HG03175 (cell line): ENCODE results near the gene WDR7.

Experiments
- ATAC-seq: cut with Tn5 transposase; IDR thresholded peaks from one replicate; pipeline ENCODE4 v1.9.1; 2021; ENCODE audit warnings: mild to moderate bottlenecking, moderate library complexity; ENCODE audit not compliant: unreplicated experiment

The WDR7 gene

DNA sequence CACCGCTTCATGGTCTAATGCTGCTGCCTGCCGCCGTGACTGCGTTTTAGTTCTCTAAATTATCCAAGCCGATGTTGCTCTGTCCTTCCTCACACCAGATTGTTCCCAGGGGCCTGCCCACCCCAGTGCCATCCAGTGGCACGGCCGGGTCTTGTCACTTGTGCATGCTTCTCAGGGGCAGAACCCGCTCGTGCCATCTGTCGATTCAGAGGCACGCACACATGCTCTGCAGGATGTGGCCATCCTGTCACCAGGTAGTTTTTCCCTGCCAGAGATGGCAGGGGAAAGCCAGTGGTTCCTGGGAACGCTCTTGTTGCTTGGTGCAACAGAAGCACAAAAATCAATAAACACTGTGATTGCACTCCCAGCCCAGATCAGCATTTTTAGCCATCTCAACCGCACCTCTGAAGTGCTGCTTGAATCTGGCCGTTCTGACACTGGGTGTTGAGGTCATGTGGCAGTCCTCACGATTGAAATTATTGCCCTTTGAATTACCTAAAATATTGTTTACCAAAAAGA lies 376.1 kb downstream of the WDR7 start:
- ATAC-seq: no peak

DNA sequence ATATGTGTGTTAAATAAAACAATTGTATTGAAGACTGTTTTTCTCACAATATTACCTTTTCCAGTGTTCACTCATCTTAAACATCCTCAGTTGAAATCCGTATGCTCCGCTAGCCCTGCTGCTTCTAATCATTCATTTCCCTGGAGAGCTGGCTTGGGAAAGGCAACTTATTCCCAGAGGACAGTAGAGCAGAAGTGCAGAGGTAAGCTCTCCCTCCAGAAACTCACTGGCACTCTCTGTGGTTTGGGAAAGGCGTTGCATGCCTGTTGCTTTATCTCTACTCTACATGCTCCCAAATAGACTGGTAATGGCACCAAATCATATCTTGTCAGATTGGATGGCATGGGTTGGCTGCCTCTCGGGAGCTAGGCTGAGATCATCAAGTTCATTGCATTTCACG lies 378.6 kb downstream of the WDR7 start:
- ATAC-seq: no peak

DNA sequence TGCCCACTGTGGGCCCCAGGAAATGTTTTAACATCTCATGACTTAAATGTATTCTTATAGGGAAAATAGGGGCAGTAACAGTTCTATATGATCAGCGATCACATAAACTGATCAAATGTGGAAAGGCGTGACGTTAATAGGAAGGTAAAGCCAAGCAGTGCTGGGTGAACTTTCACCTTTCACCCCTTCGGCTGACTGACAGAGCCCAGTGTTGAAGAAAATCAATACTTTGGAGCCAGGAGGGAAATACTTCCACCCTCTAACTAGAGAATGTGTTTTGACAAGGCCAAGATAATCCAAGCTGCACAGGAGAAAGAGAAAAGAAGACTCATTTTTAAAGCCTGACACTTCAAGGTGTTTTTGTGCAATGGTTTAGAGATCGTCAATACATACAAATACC lies 379.3 kb downstream of the WDR7 start:
- no peak for ATAC-seq

DNA sequence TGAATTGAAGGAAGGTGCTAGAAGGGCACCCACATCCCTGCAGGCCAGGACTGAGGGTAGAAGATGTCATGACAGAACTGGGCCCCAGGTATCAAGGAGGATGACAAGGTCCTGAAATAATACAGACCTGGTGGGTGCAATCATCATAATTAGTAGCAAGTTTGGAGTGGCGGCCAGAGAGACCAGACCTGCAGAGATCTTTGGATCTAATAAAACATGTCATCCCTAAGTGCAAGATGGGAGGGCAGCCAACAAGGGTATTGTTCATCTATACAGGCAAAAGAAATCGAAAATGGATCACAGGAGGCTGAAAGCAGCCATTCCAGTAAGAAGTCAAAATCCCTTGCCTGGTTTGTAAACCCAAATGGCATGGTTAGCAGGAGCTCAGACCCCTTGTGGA lies 384.4 kb downstream of the WDR7 start:
- no peak for ATAC-seq

DNA sequence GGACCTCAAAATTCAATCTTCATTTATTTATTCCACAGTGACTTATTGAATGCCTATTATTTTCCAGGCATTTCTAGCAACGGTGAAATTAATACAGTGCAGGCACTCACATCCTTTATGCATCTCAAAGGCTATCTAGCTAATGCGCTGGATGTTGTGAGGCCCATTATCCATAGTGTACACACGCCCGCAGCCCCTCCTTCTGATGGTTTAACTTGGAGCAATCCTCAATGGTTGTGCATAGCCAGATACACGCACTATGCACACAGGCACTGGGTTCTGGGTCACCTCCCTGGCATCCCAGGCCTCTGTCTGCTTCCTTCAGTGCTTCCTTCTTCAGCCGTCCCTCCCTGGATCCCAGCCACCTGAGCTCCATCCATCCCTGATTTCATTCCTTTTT lies 387.2 kb downstream of the WDR7 start:
- no peak for ATAC-seq

DNA sequence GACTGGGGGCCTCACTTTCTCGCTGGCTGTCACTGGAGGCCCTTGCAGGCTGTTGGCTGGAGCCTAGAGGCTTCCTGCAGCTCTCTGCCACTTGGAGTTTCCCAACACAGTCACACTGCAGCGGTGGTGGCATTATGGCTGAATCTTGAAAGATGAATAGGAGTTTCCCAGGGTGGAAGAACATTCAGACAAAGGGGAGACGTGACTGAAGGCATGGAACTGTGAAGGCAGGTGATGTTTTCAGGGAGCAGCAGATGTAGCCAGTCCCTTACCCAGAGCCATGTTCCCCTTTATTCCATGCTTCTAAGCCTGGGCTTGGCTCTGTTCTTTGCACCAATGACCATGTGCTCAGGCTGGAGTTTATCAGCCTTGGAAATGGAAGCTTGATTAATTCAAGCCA lies 389.0 kb downstream of the WDR7 start:
- ATAC-seq: no peak

DNA sequence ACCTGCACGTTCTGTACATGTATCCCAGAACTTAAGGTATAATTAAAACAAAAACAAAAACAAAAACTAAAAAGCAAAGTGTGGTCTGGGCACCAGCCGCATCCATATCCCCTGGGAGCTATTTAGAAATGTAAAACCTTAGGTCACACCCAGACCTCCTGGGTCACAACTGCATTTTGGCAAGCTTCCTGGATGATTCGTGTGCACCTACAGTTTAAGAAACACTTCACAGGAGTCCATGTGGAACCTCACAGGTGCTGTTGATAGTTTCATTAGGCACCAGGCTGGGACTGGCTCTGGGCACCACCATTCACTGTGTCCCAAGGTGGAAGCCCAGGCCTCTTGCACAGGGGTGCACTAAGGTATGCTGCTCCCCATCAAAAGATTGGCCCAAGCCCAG lies 392.1 kb downstream of the WDR7 start:
- ATAC-seq: no peak

DNA sequence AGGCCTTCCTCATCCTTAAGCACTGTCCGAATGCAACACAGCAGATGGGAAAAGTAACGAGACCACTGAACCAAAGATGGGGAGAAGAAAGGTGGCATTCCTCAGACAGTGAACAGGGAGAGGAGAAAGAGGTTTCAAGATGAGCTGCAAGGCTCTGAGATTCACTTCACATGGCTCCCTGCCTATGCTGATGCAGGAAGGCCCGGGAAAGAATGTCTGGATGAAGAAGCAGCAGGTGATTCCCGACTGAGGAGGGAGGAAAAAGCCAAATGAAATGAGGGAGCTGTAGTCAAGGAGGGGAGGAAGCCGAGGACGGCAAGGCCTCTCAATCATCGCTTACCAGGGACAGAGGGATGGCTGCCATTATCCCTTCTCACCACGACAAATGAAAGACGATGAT lies 397.2 kb downstream of the WDR7 start:
- no peak for ATAC-seq

DNA sequence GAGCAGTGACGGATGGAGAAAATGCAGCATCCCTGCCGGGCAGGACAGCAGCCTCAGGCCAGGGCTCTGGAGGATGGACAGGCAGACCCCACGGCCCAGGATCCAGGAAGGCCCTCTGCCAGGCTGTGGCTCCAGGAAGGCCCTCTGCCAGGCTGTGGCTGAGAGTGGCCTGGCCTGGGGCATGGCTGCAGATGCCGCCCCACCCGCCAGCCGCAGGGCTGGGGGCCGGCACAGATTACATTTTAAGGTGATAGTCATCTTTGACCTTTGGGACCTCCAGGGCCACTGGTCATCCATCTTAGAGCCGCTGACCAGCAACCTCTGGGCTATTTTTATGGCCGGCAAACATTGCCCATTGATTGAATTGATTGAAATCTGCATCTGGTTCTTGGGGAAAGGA lies 397.7 kb downstream of the WDR7 start:
- no peak for ATAC-seq

DNA sequence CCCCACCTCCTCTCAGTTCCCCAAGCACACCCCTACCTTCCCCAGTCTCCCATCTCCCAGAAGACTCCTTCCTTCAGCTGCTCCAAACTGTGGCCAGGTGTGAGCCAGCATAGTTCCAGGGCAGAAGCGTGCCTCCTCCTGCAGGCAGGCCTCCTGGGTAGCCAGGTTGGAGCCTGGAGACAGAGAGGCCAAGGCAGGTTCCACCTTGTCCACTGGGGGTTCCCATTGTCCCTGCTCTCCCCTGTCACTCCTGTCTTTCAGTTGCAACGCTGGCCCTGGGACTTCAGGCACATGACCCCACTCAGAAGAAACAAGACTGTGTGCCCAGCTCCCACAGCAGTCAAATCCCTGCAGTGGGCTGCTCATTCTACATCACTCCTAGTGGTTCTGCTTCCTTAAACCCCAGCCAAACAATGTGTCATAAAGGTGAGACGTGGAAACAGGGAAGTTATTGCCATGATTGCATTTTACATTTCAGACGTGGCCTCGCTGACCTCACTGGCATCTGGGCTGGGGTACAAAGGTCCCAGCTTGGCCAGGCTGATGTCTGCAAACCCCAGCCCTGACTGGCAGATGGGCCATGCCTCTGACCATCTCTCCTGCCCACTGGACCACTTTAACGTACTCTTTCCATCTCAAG lies 399.3 kb downstream of the WDR7 start:
- ATAC-seq: no peak

DNA sequence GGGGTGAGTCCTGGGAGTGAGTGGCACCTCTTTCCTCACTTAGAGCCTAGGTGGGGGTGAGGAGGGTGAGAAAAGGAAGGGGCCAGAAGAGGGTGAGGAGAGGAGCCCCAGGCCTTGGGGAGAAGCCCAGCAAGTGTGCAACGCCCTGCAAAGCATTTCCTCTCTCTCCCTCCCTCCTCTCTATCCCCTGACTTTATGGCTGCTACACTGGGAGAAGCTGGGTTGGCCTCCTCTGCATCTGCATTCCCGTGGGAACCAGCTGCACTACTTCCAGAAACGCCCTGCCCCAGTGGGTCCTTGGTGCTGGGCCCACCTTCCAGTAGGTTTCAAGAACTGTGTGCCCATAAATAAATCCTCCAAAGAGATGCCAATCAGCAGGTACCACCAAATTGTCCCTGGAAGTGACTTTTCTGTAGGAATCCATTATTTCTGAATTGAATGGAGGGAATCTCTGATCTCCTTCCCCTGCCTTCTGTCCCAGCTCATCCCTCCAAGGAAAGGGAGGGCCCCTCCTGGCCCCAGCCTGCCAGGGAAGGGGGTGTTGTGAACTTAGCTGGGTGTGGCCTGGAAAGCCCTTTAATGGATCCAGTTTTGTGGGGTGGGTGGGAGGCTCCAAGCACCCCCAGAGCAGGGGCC lies 400.0 kb downstream of the WDR7 start:
- no peak for ATAC-seq

DNA sequence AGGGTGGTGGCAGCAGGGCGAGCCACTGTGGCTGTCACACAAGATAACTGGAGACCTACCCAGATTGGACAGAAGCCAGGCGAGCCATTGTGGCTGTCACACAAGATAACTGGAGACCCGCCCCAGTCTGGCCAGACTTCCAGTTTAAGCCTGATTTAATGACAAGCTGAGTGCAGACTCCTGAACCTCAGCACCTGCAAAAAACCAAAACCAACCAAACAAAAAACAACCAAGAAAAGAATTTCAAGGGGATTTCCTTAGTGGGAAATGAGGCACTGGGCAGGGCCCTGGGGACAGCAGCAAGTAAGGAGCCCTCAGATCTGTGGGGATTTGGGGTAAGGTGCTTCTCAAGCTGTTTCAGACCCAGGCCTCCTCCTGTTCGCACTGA lies 400.5 kb downstream of the WDR7 start:
- no peak for ATAC-seq

DNA sequence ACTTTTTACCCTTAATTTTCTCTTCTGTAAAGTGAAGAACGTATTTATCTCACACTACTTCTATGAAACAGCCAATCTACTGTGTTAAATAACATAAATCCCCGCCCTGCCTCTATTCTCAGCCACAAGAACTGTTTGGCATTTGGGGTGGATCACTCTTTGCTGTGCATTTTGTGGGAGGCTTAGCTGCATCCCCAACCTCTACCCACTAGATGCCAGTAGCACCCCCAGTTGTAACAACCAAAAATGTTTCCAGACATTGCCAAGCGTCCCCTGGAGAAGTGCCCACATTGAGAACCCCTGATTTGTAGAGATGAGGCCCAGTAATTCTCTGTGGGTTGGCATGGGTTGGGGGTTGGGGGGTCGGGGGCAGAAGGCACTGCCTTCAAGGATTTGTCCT lies 401.0 kb downstream of the WDR7 start:
- no peak for ATAC-seq

DNA sequence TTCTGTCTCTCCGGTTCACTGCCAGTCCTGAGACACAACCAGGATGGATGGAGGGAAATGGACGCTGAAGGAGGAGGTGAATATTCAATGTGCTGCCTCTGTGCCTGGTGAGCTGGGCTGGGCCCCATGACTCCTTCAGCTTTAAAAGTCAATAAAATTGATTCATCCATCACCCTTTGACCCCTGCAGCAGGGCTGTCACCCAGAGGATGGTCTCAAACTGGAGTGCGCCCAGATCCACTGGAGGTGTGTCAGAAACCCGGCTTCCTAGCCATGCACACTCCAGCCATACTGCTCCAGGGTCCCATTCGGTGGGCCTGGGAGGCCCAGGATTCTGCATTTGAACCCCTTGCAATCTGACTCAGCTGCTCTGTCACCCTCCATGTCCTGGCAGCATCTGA lies 401.6 kb downstream of the WDR7 start:
- ATAC-seq: no peak

DNA sequence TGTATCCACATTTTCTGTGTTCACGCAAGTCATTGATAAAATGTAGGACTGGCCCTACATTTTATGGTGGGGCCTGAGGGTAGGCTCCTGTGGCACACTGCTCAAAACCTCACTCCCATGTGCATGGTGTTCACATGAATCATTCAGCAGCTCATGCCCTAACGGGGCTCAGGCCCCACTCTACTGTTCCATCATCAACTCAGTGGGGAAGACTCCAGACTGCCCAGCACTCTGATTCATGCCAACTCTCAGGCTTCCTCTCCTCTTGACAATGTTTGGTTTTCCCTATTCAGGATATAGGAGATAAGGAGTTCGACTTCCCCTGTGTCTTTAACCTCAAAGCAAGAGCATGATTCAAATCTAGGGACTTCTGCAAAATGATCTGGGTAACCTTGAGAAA lies 403.7 kb downstream of the WDR7 start:
- ATAC-seq: no peak

DNA sequence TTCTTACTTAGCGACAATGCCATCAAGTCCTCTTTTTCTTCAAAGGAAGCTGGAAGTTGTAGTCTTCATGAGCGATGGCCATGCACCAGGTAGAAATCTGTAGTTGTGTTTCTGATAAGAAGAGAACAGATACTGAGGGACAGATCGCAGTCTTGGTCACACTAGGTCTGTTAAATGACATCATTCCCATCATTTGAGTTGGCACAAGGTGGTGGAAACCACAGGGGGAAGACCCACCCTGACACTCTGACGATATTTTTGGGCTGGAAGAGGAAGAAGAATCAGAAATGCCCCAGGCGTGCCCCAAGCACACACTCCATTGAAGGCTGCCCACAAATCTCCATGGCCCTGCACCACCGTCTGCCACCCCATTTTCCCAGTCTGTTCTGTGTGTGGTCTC lies 406.7 kb downstream of the WDR7 start:
- peak; percentile 77 for ATAC-seq

DNA sequence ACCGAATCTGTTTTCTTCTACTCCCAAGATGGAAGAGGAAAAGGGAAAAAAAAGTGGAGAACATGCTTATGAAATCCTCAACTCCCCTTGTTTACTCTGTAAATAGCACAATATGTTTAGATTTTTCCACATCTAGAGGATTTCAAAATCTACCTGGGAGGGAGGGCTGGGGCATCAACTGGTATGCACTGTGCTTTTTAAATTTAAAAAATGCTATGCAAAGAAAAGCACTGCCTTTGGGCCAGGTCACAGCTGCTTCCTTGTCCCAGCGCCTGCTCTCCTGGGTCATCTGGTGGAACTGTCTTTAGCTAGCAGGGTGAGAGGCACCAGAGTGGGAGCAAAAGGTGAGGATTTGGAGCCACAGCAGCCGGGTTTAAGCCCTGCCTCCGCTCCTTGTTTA lies 407.6 kb downstream of the WDR7 start:
- no peak for ATAC-seq

DNA sequence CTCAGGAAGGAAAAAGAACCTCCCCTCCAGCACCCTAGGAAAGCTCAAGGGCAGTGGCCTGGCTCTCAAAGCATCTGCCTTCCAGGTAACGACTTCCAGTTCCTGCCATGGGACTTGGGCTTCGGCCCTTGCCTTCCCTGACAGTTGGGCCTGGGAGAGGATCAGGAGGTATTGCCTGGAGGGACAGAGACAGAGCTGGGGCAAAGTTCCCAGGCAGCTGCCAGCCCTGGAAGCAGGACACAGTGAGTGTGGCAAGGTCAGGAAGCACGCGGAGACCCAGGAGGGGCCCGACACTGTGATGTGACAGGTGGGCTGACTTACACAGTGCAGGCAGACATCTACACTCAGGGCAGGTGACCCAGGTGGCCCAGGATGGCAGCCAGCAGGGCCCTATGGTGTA lies 408.2 kb downstream of the WDR7 start:
- no peak for ATAC-seq

DNA sequence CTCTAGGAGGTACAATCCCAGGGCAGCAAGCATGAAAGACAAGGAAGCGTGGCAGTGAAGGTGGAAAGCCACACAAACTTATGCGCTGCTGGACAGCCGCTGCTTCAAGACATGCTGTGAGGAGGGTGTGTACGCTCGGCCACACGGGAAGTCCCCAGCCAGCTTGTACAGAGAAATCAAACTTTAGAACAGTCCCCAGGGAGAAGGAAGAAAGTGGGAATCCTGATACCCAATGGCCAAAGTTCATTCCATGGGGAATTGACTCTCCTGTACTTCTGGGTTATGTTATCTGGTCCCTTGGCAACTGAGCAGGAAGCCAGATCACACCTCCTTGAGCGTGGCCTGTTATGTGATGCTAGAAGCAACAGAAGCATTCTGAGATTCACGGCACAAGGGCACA lies 409.7 kb downstream of the WDR7 start:
- ATAC-seq: no peak

DNA sequence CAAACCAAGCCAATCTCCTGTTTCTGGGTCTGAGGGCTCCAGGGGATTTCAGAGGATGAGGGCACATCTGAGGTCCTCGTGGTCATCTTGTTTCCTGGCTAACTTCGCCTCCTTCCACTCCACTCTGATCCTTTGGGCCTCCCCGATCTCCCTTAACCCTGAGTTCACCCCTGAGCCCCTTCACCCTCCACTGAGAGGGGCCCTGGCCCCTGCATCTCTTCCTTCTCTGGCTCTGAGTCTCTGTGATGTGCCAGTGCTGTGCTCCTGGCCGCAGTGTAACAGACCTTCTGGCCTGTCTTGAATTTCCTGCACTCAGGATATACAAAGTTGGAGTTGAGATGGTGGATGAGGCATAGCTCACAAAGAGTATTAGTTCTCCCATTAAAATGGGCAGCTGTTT lies 411.0 kb downstream of the WDR7 start:
- no peak for ATAC-seq

DNA sequence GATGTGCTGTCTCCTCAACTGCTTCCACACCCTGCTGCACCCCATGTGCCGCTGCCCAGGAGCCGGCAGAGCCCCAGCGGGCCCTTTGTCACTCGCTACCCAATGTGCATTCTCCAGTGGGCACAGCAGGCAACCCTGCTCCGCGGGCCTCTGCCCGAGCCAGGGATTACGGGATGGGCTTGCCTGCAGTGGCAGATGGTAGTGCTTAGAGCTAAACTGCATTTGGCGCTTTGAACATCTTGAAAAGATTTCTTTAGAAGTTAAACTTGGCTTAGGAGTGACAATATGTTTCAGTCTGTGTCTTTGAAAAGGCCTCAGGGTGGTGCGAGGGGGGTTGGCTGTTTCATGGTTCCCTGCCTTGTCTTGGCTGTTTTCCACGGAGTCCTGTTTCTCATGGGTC lies 411.7 kb downstream of the WDR7 start:
- ATAC-seq: no peak

DNA sequence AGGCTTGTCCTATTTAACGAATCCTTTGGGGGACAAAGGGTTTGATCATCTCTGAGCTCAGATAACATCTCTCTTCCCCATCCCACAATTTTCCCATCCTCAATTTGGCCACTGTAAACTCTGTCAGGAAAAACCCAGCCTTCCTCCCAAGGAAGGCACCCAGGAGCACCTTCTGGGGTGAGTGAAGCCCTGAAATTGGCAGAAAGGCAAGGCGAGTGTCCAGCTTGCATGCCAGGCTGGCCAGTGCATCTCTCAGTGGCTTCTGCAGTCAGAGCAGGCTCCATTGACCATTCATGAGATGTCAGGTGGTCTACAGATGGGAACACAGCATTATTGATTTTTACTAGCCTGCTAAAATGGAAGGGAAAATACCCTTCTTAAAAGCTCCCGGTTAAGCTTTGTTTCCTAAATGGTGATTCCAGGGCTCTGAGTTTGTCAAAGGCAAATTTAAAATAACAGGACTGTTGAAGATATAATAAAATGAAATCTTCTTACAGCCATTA lies 412.5 kb downstream of the WDR7 start:
- no peak for ATAC-seq
